ENCODE measurements around the gene SAMD4B.
A peak's percentile ranks its signal among the peaks of the same experiment; 100 is the strongest.

The SAMD4B gene

DNA sequence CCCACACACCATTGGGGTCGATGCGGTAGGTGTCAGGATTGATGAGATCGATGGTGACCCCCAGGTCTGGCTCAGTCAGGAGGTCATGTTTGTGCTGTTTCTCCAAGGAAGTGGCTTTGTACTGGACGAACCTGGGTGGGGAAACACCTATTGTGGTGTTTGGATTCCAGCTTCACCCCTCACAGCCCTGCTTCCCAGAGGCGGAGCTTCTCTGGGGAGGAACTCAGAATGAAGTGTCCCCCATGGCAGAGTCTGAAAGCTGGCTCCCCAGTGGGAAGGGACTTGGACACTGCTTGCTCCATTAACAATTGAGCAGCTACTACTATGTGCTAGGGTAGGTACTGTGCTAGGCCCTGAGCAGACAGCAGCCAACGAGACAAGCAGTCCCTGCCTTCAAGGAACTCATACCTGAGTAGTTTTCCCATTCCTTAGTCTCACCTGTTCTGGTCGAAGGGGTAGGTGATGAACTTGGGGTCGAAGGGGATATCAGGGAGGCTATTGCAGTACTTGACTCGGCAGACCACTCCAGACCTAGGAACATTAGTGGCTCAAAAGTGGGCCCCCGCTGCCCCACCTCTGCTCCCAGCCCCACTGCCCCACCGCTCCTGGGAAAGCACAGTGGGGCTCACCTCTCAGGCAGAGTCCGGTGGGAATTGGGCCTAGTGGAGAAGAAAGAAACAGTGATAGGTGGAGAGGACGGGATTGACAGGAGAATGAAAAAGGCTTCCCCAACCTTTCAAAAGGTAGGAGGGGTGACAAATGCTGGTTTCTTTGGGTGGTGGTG, 47.6 kb downstream of the SAMD4B start:
- no peak for DNase-seq (ENCODE audit: low read depth)
- peak overlapping the region; percentile 83 for H3K4me3 ChIP-seq (ENCODE audit: control insufficient read depth, low read depth, low read length)
- TF ChIP-seq, protein P1, sequence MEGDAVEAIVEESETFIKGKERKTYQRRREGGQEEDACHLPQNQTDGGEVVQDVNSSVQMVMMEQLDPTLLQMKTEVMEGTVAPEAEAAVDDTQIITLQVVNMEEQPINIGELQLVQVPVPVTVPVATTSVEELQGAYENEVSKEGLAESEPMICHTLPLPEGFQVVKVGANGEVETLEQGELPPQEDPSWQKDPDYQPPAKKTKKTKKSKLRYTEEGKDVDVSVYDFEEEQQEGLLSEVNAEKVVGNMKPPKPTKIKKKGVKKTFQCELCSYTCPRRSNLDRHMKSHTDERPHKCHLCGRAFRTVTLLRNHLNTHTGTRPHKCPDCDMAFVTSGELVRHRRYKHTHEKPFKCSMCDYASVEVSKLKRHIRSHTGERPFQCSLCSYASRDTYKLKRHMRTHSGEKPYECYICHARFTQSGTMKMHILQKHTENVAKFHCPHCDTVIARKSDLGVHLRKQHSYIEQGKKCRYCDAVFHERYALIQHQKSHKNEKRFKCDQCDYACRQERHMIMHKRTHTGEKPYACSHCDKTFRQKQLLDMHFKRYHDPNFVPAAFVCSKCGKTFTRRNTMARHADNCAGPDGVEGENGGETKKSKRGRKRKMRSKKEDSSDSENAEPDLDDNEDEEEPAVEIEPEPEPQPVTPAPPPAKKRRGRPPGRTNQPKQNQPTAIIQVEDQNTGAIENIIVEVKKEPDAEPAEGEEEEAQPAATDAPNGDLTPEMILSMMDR (conservative IDR thresholded peaks at IDR 0.05; ENCODE audit: control insufficient read depth, insufficient read depth, low read depth, low read length), result no peak

DNA sequence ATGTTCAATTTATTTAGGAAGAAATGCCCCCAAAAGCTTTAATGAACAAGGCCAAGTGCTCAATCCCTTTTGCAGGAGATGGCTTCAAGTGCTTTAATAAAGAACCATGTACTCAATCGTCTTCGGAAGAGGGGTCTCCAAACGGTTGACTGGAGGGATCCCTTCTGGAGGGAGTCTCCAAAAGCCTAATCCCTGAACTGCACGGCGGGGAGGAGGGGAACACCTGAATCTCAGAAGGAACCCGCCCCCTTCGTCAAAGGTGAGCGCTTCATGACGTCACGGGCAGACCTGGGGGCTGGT, 48.2 kb downstream of the SAMD4B start:
- TF ChIP-seq, protein P1 (conservative IDR thresholded peaks at IDR 0.05; ENCODE audit: control insufficient read depth, insufficient read depth, low read depth, low read length), result no peak
- peak; percentile 44 for DNase-seq (ENCODE audit: low read depth)
- H3K4me3 ChIP-seq (ENCODE audit: control insufficient read depth, low read depth, low read length), result peak overlapping the region; percentile 83

DNA sequence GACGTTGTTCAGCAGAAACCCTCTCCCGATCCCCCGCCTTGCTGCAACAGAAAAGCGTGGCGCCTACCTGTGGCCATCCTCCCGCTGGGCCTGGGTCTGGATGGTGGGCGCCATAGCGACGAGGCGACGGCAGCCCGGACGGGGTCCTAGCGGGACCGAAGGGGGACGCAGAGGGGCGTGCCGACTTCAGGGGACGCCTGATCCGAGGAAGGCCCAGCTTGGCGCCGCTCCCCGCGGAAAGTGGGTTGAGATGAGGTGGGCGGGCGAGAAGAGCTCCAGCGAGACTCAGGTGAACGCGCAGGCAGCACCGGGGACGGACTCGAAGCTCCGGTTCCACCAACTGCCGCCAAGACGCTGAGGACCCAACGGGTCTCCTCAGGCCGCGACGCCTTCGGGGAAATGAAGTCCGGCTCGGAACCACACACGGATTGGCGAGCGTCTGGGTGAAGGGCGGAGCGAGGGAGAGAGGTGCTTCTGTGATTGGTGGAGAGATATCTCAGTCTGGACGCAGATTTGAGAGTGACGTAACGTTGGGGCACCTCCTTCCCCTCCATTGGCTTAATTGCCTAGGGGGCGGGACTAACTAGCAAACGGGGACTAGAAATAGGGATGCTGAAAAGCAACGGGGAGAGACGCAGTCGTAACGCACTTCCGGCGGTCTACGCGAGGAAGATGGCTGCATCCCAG, 48.7 kb downstream of the SAMD4B start, which contains the start of the genes MED29 and PAF1:
Gene MED29 (plus strand): TSS at position 628 of the 687 bp plus-strand sequence. CDS start 45 bp downstream, at position 673.
Gene PAF1 (minus strand): TSS at position 356 of the 687 bp plus-strand sequence. CDS start 242 bp downstream, at position 114.
- TF ChIP-seq, protein P1 (conservative IDR thresholded peaks at IDR 0.05; ENCODE audit: control insufficient read depth, insufficient read depth, low read depth, low read length), result no peak
- H3K4me3 ChIP-seq (ENCODE audit: control insufficient read depth, low read depth, low read length), result peak within 1 kb of the TSS; percentile 99
- peak; percentile 100 for DNase-seq (ENCODE audit: low read depth)

DNA sequence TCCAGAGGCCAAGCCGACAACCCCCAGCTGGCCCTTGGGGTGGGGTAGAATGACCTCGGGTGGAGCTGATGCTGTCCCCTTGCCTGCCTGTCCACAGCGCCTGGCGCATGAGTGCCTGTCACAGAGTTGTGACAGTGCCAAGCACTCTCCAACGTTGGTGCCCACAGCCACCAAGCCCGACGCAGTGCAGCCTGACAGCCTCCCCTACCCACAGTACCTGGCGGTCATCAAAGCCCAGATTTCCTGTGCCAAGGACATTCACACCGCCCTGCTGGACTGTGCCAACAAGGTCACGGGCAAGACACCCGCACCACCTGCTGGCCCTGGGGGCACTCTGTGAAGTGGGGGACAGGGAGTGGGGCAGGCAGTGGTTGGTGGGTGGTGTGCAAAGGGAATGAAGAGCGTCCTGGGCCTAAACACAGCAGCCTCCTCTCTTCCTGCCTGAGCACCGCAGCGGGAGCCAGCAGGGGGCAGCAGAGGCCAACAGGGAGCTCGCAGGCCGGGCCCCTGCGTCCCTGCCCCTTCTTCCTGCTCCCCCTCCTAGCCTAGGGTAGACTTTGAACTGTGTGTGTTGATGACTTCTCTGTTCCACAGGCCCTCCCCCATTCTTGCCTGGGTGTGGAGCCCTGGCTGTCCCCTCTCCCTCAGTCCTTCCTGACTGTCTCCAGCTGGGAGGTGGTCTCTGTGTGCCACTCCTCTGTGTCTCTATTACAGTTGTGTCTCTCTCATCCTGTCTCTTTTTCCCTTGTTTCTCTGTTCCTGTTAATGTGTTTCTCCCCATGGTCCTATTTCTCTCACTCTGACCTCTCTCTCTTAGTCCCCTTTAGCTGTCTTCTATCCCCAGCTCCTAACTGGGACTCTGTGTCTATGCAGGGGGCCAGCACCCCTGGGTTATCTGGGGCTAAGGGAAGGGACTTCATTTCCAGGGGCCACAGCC, 55.4 kb downstream of the SAMD4B start:
- DNase-seq (ENCODE audit: low read depth), result peak; percentile 85
- TF ChIP-seq, protein P1 (conservative IDR thresholded peaks at IDR 0.05; ENCODE audit: control insufficient read depth, insufficient read depth, low read depth, low read length), result peak; percentile 93
- H3K4me3 ChIP-seq (ENCODE audit: control insufficient read depth, low read depth, low read length), result no peak overlapping the region

DNA sequence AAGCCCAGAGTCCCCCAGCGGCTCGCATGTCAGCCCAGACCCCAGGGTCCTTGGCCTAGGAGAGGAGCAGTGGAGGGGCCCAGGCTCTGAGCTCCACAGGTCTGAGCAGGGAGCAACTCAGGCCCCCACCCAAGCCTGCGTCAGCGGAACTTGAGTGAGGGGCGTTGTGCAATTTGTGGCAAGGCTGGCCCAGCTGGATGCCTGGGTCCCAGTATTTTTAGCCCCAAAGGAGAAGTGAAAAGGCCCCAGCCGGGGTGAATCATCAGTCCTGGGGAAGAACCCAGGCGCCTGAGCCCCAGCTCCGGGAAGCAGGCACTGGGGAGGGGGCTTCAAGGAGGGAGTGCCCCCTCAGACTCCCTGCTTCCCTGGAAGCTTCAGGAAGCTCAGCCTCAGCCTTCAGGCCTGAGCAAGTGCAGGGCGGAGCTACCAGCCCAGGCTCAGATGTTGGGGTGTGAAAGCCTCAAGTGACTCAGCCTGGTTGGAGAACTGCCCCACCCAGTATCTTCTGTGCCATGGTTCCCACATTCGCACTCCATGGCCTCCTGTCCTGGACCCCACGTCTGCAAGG, 56.2 kb downstream of the SAMD4B start:
- peak; percentile 96 for DNase-seq (ENCODE audit: low read depth)
- no peak overlapping the region for H3K4me3 ChIP-seq (ENCODE audit: control insufficient read depth, low read depth, low read length)
- TF ChIP-seq, protein P1 (conservative IDR thresholded peaks at IDR 0.05; ENCODE audit: control insufficient read depth, insufficient read depth, low read depth, low read length), result no peak

DNA sequence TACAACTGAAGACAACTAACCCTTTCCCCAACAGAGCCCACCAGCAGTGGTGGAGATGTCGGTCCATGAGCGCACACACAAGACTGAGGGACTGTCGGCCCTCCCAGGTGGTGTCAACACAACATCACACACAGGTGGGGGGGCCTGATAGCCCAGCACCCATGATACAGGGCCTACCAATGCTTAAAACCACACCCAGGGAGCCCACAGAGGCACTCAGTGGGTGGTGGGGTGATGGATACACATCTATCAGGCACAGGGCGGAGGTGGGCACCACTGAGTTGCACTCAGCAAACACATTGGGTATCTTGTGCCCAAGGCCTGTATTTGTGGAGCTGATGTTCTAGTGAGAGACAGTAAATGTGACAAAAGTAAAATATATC, 57.4 kb downstream of the SAMD4B start:
- H3K4me3 ChIP-seq (ENCODE audit: control insufficient read depth, low read depth, low read length), result no peak overlapping the region
- DNase-seq (ENCODE audit: low read depth), result no peak
- TF ChIP-seq, protein P1 (conservative IDR thresholded peaks at IDR 0.05; ENCODE audit: control insufficient read depth, insufficient read depth, low read depth, low read length), result no peak
